ENCODE results near the gene CHURC1.
"Not testable (repeated sequence)": the region's sequence is repeated elsewhere in the genome, so short reads cannot be mapped to it uniquely, and the experiment has no call there.

The CHURC1 gene

GRCh38 chr14:64912261-64912660, 2.0 kb upstream of the CHURC1 start:
- H3K27ac ChIP-seq (ENCODE audit: low read depth, low read length) = no peak overlapping the region
- H4K20me1 ChIP-seq (ENCODE audit: control insufficient read depth, insufficient read depth, low read depth, low read length) = peaks cover 12% of the 10 kb centered on the region; the same call in 1 of the 2 replicates
- H3K9me2 ChIP-seq (replicated peaks; ENCODE audit: control insufficient read depth, low read length) = no peaks in the 10 kb centered on the region
- TF ChIP-seq EZH2phosphoT487 (IDR thresholded peaks at IDR 0.05; ENCODE audit: borderline replicate concordance, low read length) (no peak), CTCF (IDR thresholded peaks at IDR 0.05; ENCODE audit: low read depth, low read length, poor library complexity, severe bottlenecking) (no peak)
- peaks cover 35% of the 10 kb centered on the region for H3K79me2 ChIP-seq (ENCODE audit: control insufficient read depth, low read length)
- no peaks in the 10 kb centered on the region for H3K9me3 ChIP-seq (ENCODE audit: control insufficient read depth, insufficient read depth, low read length)
- H3K36me3 ChIP-seq (ENCODE audit: control insufficient read depth, low read length) = peaks cover 18% of the 10 kb centered on the region
- H3K27me3 ChIP-seq (ENCODE audit: control insufficient read depth, low read length) = peaks cover 15% of the 10 kb centered on the region
- peaks cover 19% of the 10 kb centered on the region for H3K4me1 ChIP-seq (ENCODE audit: control insufficient read depth, low read length)
- H3K4me3 ChIP-seq (ENCODE audit: low read length) = no peak overlapping the region
- no peaks in the 10 kb centered on the region for H3F3A ChIP-seq (ENCODE audit: control insufficient read depth, insufficient read depth)
- no peak overlapping the region for H3K4me2 ChIP-seq (ENCODE audit: low read length)

- H3K4me1 ChIP-seq (ENCODE audit: control insufficient read depth, low read length) = peaks cover 19% of the 10 kb centered on the region
- H3K9me2 ChIP-seq (replicated peaks; ENCODE audit: control insufficient read depth, low read length); H3K9me3 ChIP-seq (ENCODE audit: control insufficient read depth, insufficient read depth, low read length); H3K27ac ChIP-seq (ENCODE audit: low read depth, low read length); H3F3A ChIP-seq (ENCODE audit: control insufficient read depth, insufficient read depth): not testable (repeated sequence)
- peaks cover 47% of the 10 kb centered on the region for H3K79me2 ChIP-seq (ENCODE audit: control insufficient read depth, low read length)
- H3K36me3 ChIP-seq (ENCODE audit: control insufficient read depth, low read length) = peaks cover 30% of the 10 kb centered on the region
- peaks cover 13% of the 10 kb centered on the region for H3K27me3 ChIP-seq (ENCODE audit: control insufficient read depth, low read length)
- peak overlapping the region; percentile 78 for H3K4me2 ChIP-seq (ENCODE audit: low read length)
- peak overlapping the region; percentile 93 for H3K4me3 ChIP-seq (ENCODE audit: low read length)
- H4K20me1 ChIP-seq (ENCODE audit: control insufficient read depth, insufficient read depth, low read depth, low read length) = peaks cover 12% of the 10 kb centered on the region
These were observed 778 bp upstream of the CHURC1 start for GRCh38 chr14:64913477-64913876.

GRCh38 chr14:64915029-64915424, 772 bp downstream of the CHURC1 start:
- H3F3A ChIP-seq (ENCODE audit: control insufficient read depth, insufficient read depth) = no peaks in the 10 kb centered on the region
- H3K9me2 ChIP-seq (replicated peaks; ENCODE audit: control insufficient read depth, low read length) = no peaks in the 10 kb centered on the region
- H3K36me3 ChIP-seq (ENCODE audit: control insufficient read depth, low read length) = peaks cover 36% of the 10 kb centered on the region
- H3K4me2 ChIP-seq (ENCODE audit: low read length) = peak overlapping the region; percentile 78
- peaks cover 12% of the 10 kb centered on the region for H4K20me1 ChIP-seq (ENCODE audit: control insufficient read depth, insufficient read depth, low read depth, low read length)
- H3K9me3 ChIP-seq (ENCODE audit: control insufficient read depth, insufficient read depth, low read length) = no peaks in the 10 kb centered on the region
- H3K79me2 ChIP-seq (ENCODE audit: control insufficient read depth, low read length) = peaks cover 62% of the 10 kb centered on the region
- peak overlapping the region; percentile 57 for H3K27ac ChIP-seq (ENCODE audit: low read depth, low read length)
- no peak for TF ChIP-seq EZH2phosphoT487 (IDR thresholded peaks at IDR 0.05; ENCODE audit: borderline replicate concordance, low read length)
- no peak for TF ChIP-seq CTCF (IDR thresholded peaks at IDR 0.05; ENCODE audit: low read depth, low read length, poor library complexity, severe bottlenecking)
- peak overlapping the region; percentile 93 for H3K4me3 ChIP-seq (ENCODE audit: low read length)
- peaks cover 4% of the 10 kb centered on the region; the same call in 1 of the 2 replicates for H3K27me3 ChIP-seq (ENCODE audit: control insufficient read depth, low read length)
- H3K4me1 ChIP-seq (ENCODE audit: control insufficient read depth, low read length) = peaks cover 19% of the 10 kb centered on the region

DNA sequence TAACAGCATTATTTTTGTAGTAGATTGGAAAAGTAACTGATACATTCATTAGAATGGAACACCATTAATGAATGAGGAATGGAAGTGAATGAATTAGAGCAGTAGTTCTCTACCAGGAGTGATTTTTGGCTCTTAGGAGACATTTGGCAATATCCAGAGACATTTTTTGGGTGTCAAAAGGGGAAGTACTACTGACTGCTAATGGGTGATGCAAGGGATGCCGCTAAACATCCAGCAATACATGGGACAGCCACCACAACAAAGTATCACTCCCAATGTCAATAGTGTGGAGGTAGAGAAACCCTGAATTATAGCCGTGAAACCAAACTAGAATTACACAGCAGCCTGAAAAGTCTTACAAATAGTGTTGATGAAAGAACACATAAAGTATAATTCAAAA, 1.5 kb downstream of the CHURC1 start:
- Histone ChIP-seq H3K4me2 (ENCODE audit: low read length) (peak overlapping the region; percentile 78), H4K20me1 (ENCODE audit: control insufficient read depth, insufficient read depth, low read depth, low read length) (peaks cover 12% of the 10 kb centered on the region), H3K9me2 (replicated peaks; ENCODE audit: control insufficient read depth, low read length) (no peaks in the 10 kb centered on the region), H3K79me2 (ENCODE audit: control insufficient read depth, low read length) (peaks cover 70% of the 10 kb centered on the region), H3K36me3 (ENCODE audit: control insufficient read depth, low read length) (peaks cover 42% of the 10 kb centered on the region), H3K4me1 (ENCODE audit: control insufficient read depth, low read length) (peaks cover 19% of the 10 kb centered on the region), H3K9me3 (ENCODE audit: control insufficient read depth, insufficient read depth, low read length) (no peaks in the 10 kb centered on the region), H3K27me3 (ENCODE audit: control insufficient read depth, low read length) (peaks cover 4% of the 10 kb centered on the region; the same call in 1 of the 2 replicates), H3K4me3 (ENCODE audit: low read length) (peak overlapping the region; percentile 93), H3K27ac (ENCODE audit: low read depth, low read length) (no peak overlapping the region), H3F3A (ENCODE audit: control insufficient read depth, insufficient read depth) (no peaks in the 10 kb centered on the region)
- TF ChIP-seq CTCF (IDR thresholded peaks at IDR 0.05; ENCODE audit: low read depth, low read length, poor library complexity, severe bottlenecking) (no peak), EZH2phosphoT487 (IDR thresholded peaks at IDR 0.05; ENCODE audit: borderline replicate concordance, low read length) (no peak)

Measured in DOHH2 (cell line).